ENCODE measurements around the gene SLC12A2. TPM values are rescaled to one million over a fixed set of nuclear protein-coding genes. Genes with fewer than 3 reads are reported as not detected.

The SLC12A2 gene
- total RNA-seq, 3 donors from 2014 or later: 67.6 to 207 (median 151) TPM

DNA sequence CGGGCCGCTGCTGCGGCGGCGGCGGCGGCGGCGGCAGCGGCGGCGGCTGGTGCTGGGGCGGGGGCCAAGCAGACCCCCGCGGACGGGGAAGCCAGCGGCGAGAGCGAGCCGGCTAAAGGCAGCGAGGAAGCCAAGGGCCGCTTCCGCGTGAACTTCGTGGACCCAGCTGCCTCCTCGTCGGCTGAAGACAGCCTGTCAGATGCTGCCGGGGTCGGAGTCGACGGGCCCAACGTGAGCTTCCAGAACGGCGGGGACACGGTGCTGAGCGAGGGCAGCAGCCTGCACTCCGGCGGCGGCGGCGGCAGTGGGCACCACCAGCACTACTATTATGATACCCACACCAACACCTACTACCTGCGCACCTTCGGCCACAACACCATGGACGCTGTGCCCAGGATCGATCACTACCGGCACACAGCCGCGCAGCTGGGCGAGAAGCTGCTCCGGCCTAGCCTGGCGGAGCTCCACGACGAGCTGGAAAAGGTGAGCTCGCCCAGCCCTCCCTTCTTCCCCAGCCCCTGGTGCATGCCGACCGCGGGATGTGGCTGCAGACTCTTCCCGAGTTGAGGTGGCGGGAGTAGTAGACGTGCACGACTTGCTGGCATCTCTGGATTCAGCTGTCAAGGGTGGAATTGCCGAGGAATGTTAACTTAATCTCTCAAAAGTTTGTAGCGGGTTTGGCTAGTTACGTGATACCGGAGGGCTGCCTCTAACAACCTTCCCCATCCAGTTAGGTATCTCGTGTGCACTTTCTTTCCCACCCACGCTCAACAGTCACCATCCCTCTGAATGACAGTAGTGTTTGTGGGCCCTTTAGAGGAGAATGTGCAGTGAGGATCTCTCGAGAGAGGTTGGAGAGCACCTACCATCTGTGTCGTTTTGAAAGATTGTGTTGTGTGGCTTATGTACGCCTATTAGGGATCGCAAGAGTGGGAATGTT, 932 bp downstream of the SLC12A2 start:
- Histone ChIP-seq H3K4me3 (peak overlapping the region; percentile 81), H3K4me1 (ENCODE audit: low read depth) (peaks cover 18% of the 10 kb centered on the region), H3K36me3 (ENCODE audit: low read depth) (no peaks in the 10 kb centered on the region), H3K9me3 (no peaks in the 10 kb centered on the region)
- intact Hi-C loops (cut with DNase I, micrococcal nuclease): no loop called here
- no peak for ATAC-seq
- peak; percentile 51 to 74 (median 73) for DNase-seq
- TF ChIP-seq, protein P1, sequence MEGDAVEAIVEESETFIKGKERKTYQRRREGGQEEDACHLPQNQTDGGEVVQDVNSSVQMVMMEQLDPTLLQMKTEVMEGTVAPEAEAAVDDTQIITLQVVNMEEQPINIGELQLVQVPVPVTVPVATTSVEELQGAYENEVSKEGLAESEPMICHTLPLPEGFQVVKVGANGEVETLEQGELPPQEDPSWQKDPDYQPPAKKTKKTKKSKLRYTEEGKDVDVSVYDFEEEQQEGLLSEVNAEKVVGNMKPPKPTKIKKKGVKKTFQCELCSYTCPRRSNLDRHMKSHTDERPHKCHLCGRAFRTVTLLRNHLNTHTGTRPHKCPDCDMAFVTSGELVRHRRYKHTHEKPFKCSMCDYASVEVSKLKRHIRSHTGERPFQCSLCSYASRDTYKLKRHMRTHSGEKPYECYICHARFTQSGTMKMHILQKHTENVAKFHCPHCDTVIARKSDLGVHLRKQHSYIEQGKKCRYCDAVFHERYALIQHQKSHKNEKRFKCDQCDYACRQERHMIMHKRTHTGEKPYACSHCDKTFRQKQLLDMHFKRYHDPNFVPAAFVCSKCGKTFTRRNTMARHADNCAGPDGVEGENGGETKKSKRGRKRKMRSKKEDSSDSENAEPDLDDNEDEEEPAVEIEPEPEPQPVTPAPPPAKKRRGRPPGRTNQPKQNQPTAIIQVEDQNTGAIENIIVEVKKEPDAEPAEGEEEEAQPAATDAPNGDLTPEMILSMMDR (IDR thresholded peaks at IDR 0.05): no peak

DNA sequence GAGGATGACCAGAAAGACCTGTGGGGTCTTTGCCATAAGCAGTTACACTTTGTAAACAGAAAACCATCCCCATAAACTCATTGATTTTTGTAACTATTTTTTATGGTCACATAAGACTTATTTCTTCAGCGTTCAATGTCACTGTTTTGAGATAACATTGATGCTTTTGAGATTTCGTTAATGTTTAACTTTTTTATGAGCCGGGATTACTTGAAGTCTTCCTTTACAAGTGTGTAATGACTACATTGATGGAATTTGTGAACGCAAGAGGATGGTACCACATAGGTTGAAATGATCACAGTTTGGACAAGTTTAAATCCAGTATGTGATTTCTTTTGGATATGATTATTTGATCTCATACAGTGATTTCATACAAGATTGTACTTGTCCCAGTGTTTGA, 1.8 kb downstream of the SLC12A2 start:
- intact Hi-C loops (cut with DNase I, micrococcal nuclease): no loop called here
- DNase-seq (no peak), ATAC-seq (no peak)
- H3K4me3 ChIP-seq: peak overlapping the region; percentile 81
- no peaks in the 10 kb centered on the region for H3K36me3 ChIP-seq (ENCODE audit: low read depth)
- TF ChIP-seq, protein P1 (IDR thresholded peaks at IDR 0.05): no peak
- no peaks in the 10 kb centered on the region for H3K9me3 ChIP-seq
- peaks cover 18% of the 10 kb centered on the region for H3K4me1 ChIP-seq (ENCODE audit: low read depth)

DNA sequence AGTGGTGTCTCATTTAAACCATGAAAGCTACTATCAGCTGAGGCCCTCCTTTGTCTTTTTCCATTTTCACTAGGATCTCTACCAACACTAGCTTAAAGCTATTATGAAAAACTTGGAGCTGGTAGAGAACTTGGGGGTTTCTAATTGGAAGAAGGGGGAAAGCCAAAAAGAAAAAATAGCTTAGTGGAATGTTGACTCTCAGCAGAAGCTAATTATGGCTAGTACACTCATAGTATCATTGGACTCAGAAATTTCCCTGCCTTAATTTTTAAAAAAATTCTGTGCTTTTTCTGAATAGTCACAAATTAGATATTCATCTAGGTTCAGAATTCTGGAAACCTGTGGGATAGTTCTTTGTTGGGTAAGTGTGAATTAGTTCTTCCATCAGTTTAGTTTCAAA, 8.0 kb downstream of the SLC12A2 start:
- ATAC-seq (no peak), DNase-seq (no peak)
- H3K4me1 ChIP-seq (ENCODE audit: low read depth): peaks cover 9% of the 10 kb centered on the region
- no peak overlapping the region for H3K4me3 ChIP-seq
- TF ChIP-seq, protein P1 (IDR thresholded peaks at IDR 0.05): no peak
- peaks cover 3% of the 10 kb centered on the region for H3K9me3 ChIP-seq
- intact Hi-C loops (cut with DNase I, micrococcal nuclease): no loop called here
- H3K36me3 ChIP-seq (ENCODE audit: low read depth): no peaks in the 10 kb centered on the region

DNA sequence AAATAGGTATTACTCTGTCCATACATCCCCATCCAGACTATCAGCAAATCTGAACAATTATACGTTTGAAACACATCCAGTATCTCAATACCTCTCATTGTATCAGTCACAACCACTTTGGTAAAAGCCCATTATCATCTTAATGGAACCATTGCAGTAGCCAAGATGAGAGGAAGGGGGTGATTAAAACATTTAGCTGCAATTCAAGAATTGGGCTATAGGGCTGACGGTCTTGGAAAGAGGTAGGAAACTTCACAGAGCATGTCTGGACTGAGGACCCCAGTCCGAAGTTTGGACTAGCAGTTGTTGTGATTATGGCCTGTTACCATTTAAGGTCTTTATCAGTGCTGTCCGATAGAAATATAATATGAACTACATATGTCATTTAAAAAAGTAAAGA, 8.6 kb downstream of the SLC12A2 start:
- H3K4me3 ChIP-seq: no peak overlapping the region
- TF ChIP-seq, protein P1 (IDR thresholded peaks at IDR 0.05): no peak
- H3K9me3 ChIP-seq: peaks cover 8% of the 10 kb centered on the region
- ATAC-seq (no peak), DNase-seq (no peak)
- intact Hi-C loops (cut with DNase I, micrococcal nuclease): no loop called here
- H3K36me3 ChIP-seq (ENCODE audit: low read depth): no peaks in the 10 kb centered on the region
- H3K4me1 ChIP-seq (ENCODE audit: low read depth): peaks cover 9% of the 10 kb centered on the region

DNA sequence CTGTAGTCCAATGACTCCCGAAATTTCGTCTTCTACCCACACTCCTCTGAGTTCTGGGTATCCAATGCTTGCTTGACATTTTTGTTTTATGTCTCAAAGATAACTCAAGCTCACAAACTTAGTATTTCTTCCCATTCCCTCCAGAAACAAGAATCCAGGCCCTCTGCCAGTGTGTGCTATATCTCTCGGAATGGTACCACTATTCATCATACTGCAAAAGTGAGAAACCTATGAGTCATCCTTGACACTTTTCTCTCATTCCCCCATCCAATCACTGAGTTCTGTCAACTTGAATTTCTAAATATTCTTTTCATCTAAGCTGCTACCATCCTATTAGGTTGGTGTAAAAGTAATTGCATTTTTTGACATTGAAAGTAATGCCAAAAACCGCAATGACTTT, 9.8 kb downstream of the SLC12A2 start:
- no peaks in the 10 kb centered on the region for H3K36me3 ChIP-seq (ENCODE audit: low read depth)
- no peak overlapping the region for H3K4me3 ChIP-seq
- TF ChIP-seq, protein P1 (IDR thresholded peaks at IDR 0.05): no peak
- intact Hi-C loops (cut with DNase I, micrococcal nuclease): no loop called here
- ATAC-seq: peak; percentile 33
- peaks cover 9% of the 10 kb centered on the region for H3K4me1 ChIP-seq (ENCODE audit: low read depth)
- no peak for DNase-seq
- peaks cover 19% of the 10 kb centered on the region for H3K9me3 ChIP-seq
